PC-9 (cell line): Measurements from ENCODE around the gene AQP12A. TPM values are rescaled to one million over a fixed set of nuclear protein-coding genes. Genes with fewer than 3 reads are reported as not detected.

Experiments used
- BruUV-seq: library from RNA; stranded (reverse); fragments of 400-500 nt; replicated peaks from 2 replicates; lab custom pipeline; 2021; lab: Mats Ljungman, UMichigan
- CTCF ChIA-PET: fragments of 300-600 bp; sonication (Branson Sonifier 250); formaldehyde crosslinking; loops from one replicate; lab custom pipeline; 2022; ENCODE audit warnings: antibody characterized with exemption; lab: Charles Lee
- POLR2A ChIA-PET: fragments of 300-600 bp; sonication (Branson Sonifier 250); formaldehyde crosslinking; loops from one replicate; lab custom pipeline; 2022; ENCODE audit warnings: antibody characterized with exemption; ENCODE audit not compliant: unreplicated experiment; lab: Charles Lee
- DNase-seq, 2 experiments: peaks; one replicate each; pipeline versions ENCODE4 v3.0.0 to v3.0.0-alpha.2; 2015 to 2022; ENCODE audit warnings: mixed read lengths in 1 of 2
- H2AFZ ChIP-seq: fragments of 200-600 bp; sonication (generic); 2 replicates; pipeline ENCODE4 v1.8.1; 2017; ENCODE audit warnings: antibody characterized with exemption
- H3F3A ChIP-seq: fragments of 200-600 bp; sonication (generic); 2 replicates; pipeline ENCODE4 v1.8.1; 2017; ENCODE audit warnings: antibody characterized with exemption, mild to moderate bottlenecking, low read depth; ENCODE audit not compliant: insufficient read depth
- H3K27ac ChIP-seq: fragments of 200-600 bp; sonication (generic); 2 replicates; pipeline ENCODE4 v1.6.1; 2016; ENCODE audit warnings: mixed run types
- H3K27me3 ChIP-seq: fragments of 200-600 bp; sonication (generic); 2 replicates; pipeline ENCODE4 v1.6.1; 2016; ENCODE audit warnings: low read depth, mixed run types; ENCODE audit not compliant: insufficient read depth
- H3K36me3 ChIP-seq: fragments of 200-600 bp; sonication (generic); 2 replicates; pipeline ENCODE4 v1.6.1; 2016; ENCODE audit warnings: low read depth, mixed run types
- H3K4me1 ChIP-seq: fragments of 200-600 bp; sonication (generic); replicated peaks from 2 replicates; pipeline ENCODE4 v1.6.1; 2016; ENCODE audit warnings: mixed run types; ENCODE audit not compliant: insufficient read depth
- H3K4me2 ChIP-seq: fragments of 200-600 bp; sonication (generic); 2 replicates; pipeline ENCODE4 v1.6.1; 2017; ENCODE audit warnings: mixed run types
- H3K4me3 ChIP-seq: fragments of 200-600 bp; sonication (generic); 2 replicates; pipeline ENCODE4 v1.6.1; 2016; ENCODE audit warnings: mixed run types
- H3K79me2 ChIP-seq: fragments of 200-600 bp; sonication (generic); 2 replicates; pipeline ENCODE4 v1.6.1; 2017; ENCODE audit warnings: low read depth, mixed run types
- H3K9me2 ChIP-seq: fragments of 200-600 bp; sonication (generic); 2 replicates; pipeline ENCODE4 v1.8.1; 2017; ENCODE audit warnings: mild to moderate bottlenecking; ENCODE audit not compliant: insufficient read depth
- H3K9me3 ChIP-seq: fragments of 200-600 bp; sonication (generic); 2 replicates; pipeline ENCODE4 v1.8.1; 2016; ENCODE audit warnings: low read depth; ENCODE audit not compliant: insufficient read depth
- H4K20me1 ChIP-seq: fragments of 200-600 bp; sonication (generic); 2 replicates; pipeline ENCODE4 v1.8.1; 2017; ENCODE audit not compliant: insufficient read depth
- EZH2 ChIP-seq: fragments of 200-600 bp; sonication (generic); IDR thresholded peaks from 2 replicates; pipeline ENCODE4 v1.8.0; 2017; ENCODE audit warnings: antibody characterized with exemption, low read depth
- intact Hi-C: fragments of 100-400 bp; cut with micrococcal nuclease; formaldehyde crosslinking; loops from one replicate; pipeline ENCODE4 v1.10.0; 2022; ENCODE audit not compliant: unreplicated experiment
- total RNA-seq: library from RNA; stranded (reverse); gene quantifications from 2 replicates; pipeline ENCODE4 v1.2.3, GENCODE V29; 2021
- TF ChIP-seq, protein P1 (sequence below): fragments of 200-600 bp; sonication (generic); conservative IDR thresholded peaks from 2 replicates; pipeline ENCODE4 v1.6.1; 2017; ENCODE audit warnings: mixed run types, antibody characterized with exemption, mild to moderate bottlenecking, moderate library complexity

The AQP12A gene
- total RNA-seq, 1 experiment from 2014 or later, result not detected

DNA sequence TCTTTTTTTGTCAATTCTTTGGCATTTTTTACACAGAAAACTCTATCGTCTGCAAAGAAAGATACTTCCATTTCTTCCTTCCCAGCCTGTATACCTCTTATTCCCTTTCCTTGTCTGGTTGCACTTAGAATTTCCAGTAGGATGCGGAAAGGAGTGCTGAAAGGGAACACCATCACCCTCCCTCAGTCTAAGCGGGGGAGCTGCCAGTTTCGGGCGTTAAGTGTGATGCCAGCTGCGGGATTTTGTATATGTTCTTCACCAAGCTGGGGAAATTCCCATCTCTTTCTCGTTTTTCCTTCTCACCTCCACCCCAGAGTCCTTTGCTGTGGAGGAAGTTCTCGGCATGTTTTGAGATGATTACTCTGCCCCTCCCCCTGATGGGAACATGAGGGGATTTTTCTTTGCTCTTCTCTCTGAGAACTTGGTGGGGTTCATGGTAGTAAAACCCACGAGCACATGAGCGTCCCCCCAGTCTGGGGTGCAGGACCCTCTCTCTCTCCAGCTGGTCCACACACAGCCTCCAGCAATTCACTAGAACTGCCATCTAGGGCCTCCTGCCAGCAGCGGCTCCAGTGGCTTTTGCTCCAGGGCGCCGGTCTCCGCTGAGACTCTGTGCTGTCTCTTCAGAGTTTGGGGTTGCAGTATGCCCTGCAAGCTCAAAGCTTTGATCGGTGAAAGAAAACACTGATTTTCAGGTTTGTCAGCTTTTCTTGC lies 15.5 kb downstream of the AQP12A start:
- no peaks in the 10 kb centered on the region for H3F3A ChIP-seq
- no peak overlapping the region for H3K4me3 ChIP-seq
- no peaks in the 10 kb centered on the region for H3K4me1 ChIP-seq
- peaks cover 97% of the 10 kb centered on the region for H3K27me3 ChIP-seq
- H3K9me3 ChIP-seq, result no peaks in the 10 kb centered on the region
- intact Hi-C loops, result loop anchor here (10.0 kb wide), 1 partner anchor 192 kb away; no protein-coding TSS in a partner anchor
- no peak for DNase-seq
- H3K9me2 ChIP-seq, result no peaks in the 10 kb centered on the region
- no peaks in the 10 kb centered on the region; the same call in 1 of the 2 replicates for H4K20me1 ChIP-seq
- no peak overlapping the region for H3K27ac ChIP-seq
- H3K4me2 ChIP-seq, result no peak overlapping the region
- CTCF ChIA-PET, result no interaction called here
- H3K79me2 ChIP-seq, result no peaks in the 10 kb centered on the region
- BruUV-seq, result no TSS peak
- TF ChIP-seq EZH2, result no peak
- TF ChIP-seq, protein P1, sequence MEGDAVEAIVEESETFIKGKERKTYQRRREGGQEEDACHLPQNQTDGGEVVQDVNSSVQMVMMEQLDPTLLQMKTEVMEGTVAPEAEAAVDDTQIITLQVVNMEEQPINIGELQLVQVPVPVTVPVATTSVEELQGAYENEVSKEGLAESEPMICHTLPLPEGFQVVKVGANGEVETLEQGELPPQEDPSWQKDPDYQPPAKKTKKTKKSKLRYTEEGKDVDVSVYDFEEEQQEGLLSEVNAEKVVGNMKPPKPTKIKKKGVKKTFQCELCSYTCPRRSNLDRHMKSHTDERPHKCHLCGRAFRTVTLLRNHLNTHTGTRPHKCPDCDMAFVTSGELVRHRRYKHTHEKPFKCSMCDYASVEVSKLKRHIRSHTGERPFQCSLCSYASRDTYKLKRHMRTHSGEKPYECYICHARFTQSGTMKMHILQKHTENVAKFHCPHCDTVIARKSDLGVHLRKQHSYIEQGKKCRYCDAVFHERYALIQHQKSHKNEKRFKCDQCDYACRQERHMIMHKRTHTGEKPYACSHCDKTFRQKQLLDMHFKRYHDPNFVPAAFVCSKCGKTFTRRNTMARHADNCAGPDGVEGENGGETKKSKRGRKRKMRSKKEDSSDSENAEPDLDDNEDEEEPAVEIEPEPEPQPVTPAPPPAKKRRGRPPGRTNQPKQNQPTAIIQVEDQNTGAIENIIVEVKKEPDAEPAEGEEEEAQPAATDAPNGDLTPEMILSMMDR, result no peak
- no peaks in the 10 kb centered on the region for H3K36me3 ChIP-seq
- POLR2A ChIA-PET, result interaction anchor here (0.5 to 0.6 kb wide), 2 partner anchors 200 to 1370 kb away, joined by 3 read pairs; no protein-coding TSS in a partner anchor
- no peak overlapping the region for H2AFZ ChIP-seq

DNA sequence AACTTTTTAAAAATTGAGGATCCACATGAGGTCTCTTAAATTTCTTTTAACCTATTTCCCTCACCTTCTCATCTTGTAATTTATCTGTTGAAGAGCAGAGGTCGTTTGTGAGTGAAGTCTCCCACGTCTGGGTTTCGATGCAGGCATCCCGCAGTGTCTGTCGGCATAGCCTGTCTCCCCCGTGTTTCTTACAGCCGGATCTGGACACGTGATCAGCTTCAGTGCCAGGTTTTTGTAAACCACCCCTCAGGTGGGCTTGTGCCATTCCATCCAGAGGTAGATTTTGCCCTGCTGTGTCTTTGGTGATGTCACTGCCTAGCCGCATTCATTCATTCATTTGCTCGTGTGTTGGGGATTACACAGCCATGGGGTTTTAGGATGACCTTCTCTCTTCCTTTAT lies 16.2 kb downstream of the AQP12A start:
- H4K20me1 ChIP-seq, result no peaks in the 10 kb centered on the region; the same call in 1 of the 2 replicates
- intact Hi-C loops, result loop anchor here (10.0 kb wide), 1 partner anchor 193 kb away; no protein-coding TSS in a partner anchor
- H2AFZ ChIP-seq, result no peak overlapping the region
- no peaks in the 10 kb centered on the region for H3K36me3 ChIP-seq
- CTCF ChIA-PET, result no interaction called here
- no peak for DNase-seq
- BruUV-seq, result no TSS peak
- no peaks in the 10 kb centered on the region for H3F3A ChIP-seq
- no peak overlapping the region for H3K4me2 ChIP-seq
- POLR2A ChIA-PET, result interaction anchor here (0.6 kb wide), 1 partner anchor 199 kb away, joined by 3 read pairs; no protein-coding TSS in a partner anchor
- H3K9me3 ChIP-seq, result no peaks in the 10 kb centered on the region
- H3K9me2 ChIP-seq, result no peaks in the 10 kb centered on the region
- H3K27me3 ChIP-seq, result peaks cover 97% of the 10 kb centered on the region
- H3K27ac ChIP-seq, result no peak overlapping the region
- no peaks in the 10 kb centered on the region for H3K79me2 ChIP-seq
- TF ChIP-seq, protein P1, result no peak
- TF ChIP-seq EZH2, result no peak
- H3K4me1 ChIP-seq, result no peaks in the 10 kb centered on the region
- no peak overlapping the region for H3K4me3 ChIP-seq

- intact Hi-C loops, result loop anchor here (10.0 kb wide), 1 partner anchor 194 kb away; no protein-coding TSS in a partner anchor
- Histone ChIP-seq H3K27me3 (peaks cover 97% of the 10 kb centered on the region), H3F3A (no peaks in the 10 kb centered on the region), H3K9me3 (no peaks in the 10 kb centered on the region), H3K9me2 (no peaks in the 10 kb centered on the region), H3K4me2 (no peak overlapping the region), H3K4me3 (no peak overlapping the region), H3K4me1 (no peaks in the 10 kb centered on the region), H4K20me1 (no peaks in the 10 kb centered on the region; the same call in 1 of the 2 replicates), H3K27ac (no peak overlapping the region), H2AFZ (no peak overlapping the region), H3K36me3 (no peaks in the 10 kb centered on the region), H3K79me2 (no peaks in the 10 kb centered on the region)
- POLR2A ChIA-PET, result no interaction called here
- no TSS peak for BruUV-seq
- no peak for DNase-seq
- TF ChIP-seq, protein P1, result no peak
- TF ChIP-seq EZH2, result no peak
- CTCF ChIA-PET, result no interaction called here
Measured at GRCh38 chr2:240708457-240708856, 16.8 kb downstream of the AQP12A start.
